HL-60/S4 (cell line): ENCODE results near the gene TCAF1.

Source experiments
- in situ Hi-C: fragments of 300-500 bp; cut with MboI; formaldehyde crosslinking; loops from 2 replicates; pipeline ENCODE4 v1.14.3; 2022; ENCODE audit warnings: low sequenced_read_pairs

TCAF1 gene

GRCh38 chr7:143906151-143906550 lies 4.2 kb upstream of the TCAF1 start:
- in situ Hi-C loops, result no loop called here

GRCh38 chr7:143905509-143905908 lies 3.5 kb upstream of the TCAF1 start:
- in situ Hi-C loops, result no loop called here

- in situ Hi-C loops, result no loop called here
These were observed 440 bp upstream of the TCAF1 start for GRCh38 chr7:143902332-143902899.

- in situ Hi-C loops, result no loop called here
These were observed 676 bp downstream of the TCAF1 start for GRCh38 chr7:143901332-143901667.

GRCh38 chr7:143900230-143900766 lies 1.7 kb downstream of the TCAF1 start:
- in situ Hi-C loops, result no loop called here

- in situ Hi-C loops, result no loop called here
These were observed 3.2 kb downstream of the TCAF1 start for GRCh38 chr7:143898810-143899209.

GRCh38 chr7:143896667-143897066 lies 5.3 kb downstream of the TCAF1 start:
- in situ Hi-C loops, result no loop called here

- in situ Hi-C loops, result no loop called here
These were observed 9.3 kb downstream of the TCAF1 start for GRCh38 chr7:143892527-143893300.

GRCh38 chr7:143891457-143891856 lies 10.5 kb downstream of the TCAF1 start:
- in situ Hi-C loops, result no loop called here

GRCh38 chr7:143890558-143890957 lies 11.4 kb downstream of the TCAF1 start:
- in situ Hi-C loops, result no loop called here

- in situ Hi-C loops, result no loop called here
These were observed 12.9 kb downstream of the TCAF1 start for GRCh38 chr7:143889068-143889467.

GRCh38 chr7:143886826-143887477 lies 15.0 kb downstream of the TCAF1 start:
- in situ Hi-C loops, result no loop called here

GRCh38 chr7:143885951-143886350 lies 16.0 kb downstream of the TCAF1 start:
- in situ Hi-C loops, result no loop called here

- in situ Hi-C loops, result no loop called here
These were observed 16.9 kb downstream of the TCAF1 start for GRCh38 chr7:143884969-143885559.

- in situ Hi-C loops, result no loop called here
These were observed 17.6 kb downstream of the TCAF1 start for GRCh38 chr7:143884241-143884968.

- in situ Hi-C loops, result no loop called here
These were observed 19.3 kb downstream of the TCAF1 start for GRCh38 chr7:143882604-143883078.

GRCh38 chr7:143882020-143882603 lies 19.9 kb downstream of the TCAF1 start:
- in situ Hi-C loops, result no loop called here

- in situ Hi-C loops, result no loop called here
These were observed 23.1 kb downstream of the TCAF1 start for GRCh38 chr7:143878884-143879283.

- in situ Hi-C loops, result no loop called here
These were observed 24.9 kb downstream of the TCAF1 start for GRCh38 chr7:143877098-143877497.

- in situ Hi-C loops, result no loop called here
These were observed 25.8 kb downstream of the TCAF1 start for GRCh38 chr7:143876218-143876617.
